GM12891 (cell line): ENCODE results near the gene PXK.

Experiments used
- POLR2A ChIP-seq: IDR thresholded peaks from 2 replicates; pipeline ENCODE4 v1.6.1; 2011; ENCODE audit warnings: low read depth, low read length, control low read depth
- POLR2AphosphoS5 ChIP-seq: IDR thresholded peaks from 2 replicates; pipeline ENCODE4 v1.6.1; 2011; ENCODE audit warnings: low read depth, low read length, control low read depth
- SPI1 ChIP-seq: IDR thresholded peaks from 2 replicates; pipeline ENCODE4 v1.6.1; 2011; ENCODE audit warnings: low read depth, low read length, control low read depth
- TAF1 ChIP-seq: IDR thresholded peaks from 2 replicates; pipeline ENCODE4 v1.6.1; 2011; ENCODE audit warnings: low read depth, low read length, control low read depth

- no peak for TF ChIP-seq SPI1
- TF ChIP-seq TAF1, result no peak
- TF ChIP-seq POLR2A, result no peak
- TF ChIP-seq POLR2AphosphoS5, result no peak
Observed at GRCh38 chr3:58375254-58375653, 42.6 kb downstream of the PXK start.
